Neural cell (in vitro differentiated cells): ENCODE results near the gene CEACAM19.

Source experiments
- EP300 ChIP-seq: fragments of 450-650 bp; conservative IDR thresholded peaks from 2 replicates; pipeline ENCODE4 v1.6.1; 2014; ENCODE audit warnings: antibody characterized with exemption, mild to moderate bottlenecking, moderate library complexity; ENCODE audit not compliant: poor library complexity, severe bottlenecking
- EZH2 ChIP-seq: fragments of 200-600, 300-800 bp; shearing (Covaris generic), sonication (generic); IDR thresholded peaks from 2 replicates; pipeline ENCODE4 v1.6.1; 2014; ENCODE audit warnings: antibody characterized with exemption, low read length, borderline replicate concordance, mild to moderate bottlenecking; ENCODE audit not compliant: insufficient read depth, poor library complexity, severe bottlenecking
- POLR2AphosphoS5 ChIP-seq: IDR thresholded peaks from 2 replicates; pipeline ENCODE4 v1.6.1; 2012
- REST ChIP-seq: IDR thresholded peaks from 2 replicates; pipeline ENCODE4 v1.6.1; 2012; ENCODE audit warnings: borderline replicate concordance
- TAF1 ChIP-seq: IDR thresholded peaks from 2 replicates; pipeline ENCODE4 v1.6.1; 2012; ENCODE audit warnings: low read depth
- TF ChIP-seq, protein P1 (sequence below): fragments of 450-650 bp; IDR thresholded peaks from 2 replicates; pipeline ENCODE4 v1.5.1; 2014; ENCODE audit warnings: antibody characterized with exemption, mild to moderate bottlenecking, moderate library complexity; ENCODE audit not compliant: poor library complexity, severe bottlenecking

GRCh38 chr19:44723299-44723951 is 52.1 kb downstream of the CEACAM19 start:
- TF ChIP-seq, protein P1, sequence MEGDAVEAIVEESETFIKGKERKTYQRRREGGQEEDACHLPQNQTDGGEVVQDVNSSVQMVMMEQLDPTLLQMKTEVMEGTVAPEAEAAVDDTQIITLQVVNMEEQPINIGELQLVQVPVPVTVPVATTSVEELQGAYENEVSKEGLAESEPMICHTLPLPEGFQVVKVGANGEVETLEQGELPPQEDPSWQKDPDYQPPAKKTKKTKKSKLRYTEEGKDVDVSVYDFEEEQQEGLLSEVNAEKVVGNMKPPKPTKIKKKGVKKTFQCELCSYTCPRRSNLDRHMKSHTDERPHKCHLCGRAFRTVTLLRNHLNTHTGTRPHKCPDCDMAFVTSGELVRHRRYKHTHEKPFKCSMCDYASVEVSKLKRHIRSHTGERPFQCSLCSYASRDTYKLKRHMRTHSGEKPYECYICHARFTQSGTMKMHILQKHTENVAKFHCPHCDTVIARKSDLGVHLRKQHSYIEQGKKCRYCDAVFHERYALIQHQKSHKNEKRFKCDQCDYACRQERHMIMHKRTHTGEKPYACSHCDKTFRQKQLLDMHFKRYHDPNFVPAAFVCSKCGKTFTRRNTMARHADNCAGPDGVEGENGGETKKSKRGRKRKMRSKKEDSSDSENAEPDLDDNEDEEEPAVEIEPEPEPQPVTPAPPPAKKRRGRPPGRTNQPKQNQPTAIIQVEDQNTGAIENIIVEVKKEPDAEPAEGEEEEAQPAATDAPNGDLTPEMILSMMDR = no peak
- TF ChIP-seq TAF1 (no peak), REST (no peak), EP300 (no peak), POLR2AphosphoS5 (no peak), EZH2 (no peak)
